K562 (cell line): ENCODE data around the gene MYO5C. TPM values are rescaled to one million over a fixed set of nuclear protein-coding genes. Genes with fewer than 3 reads are reported as not detected.

Experiments
- ATAC-seq: fragments of 200-7000 bp; cut with Tn5 transposase; 3 replicates; pipeline ENCODE4 v1.9.1; 2020; ENCODE audit warnings: moderate library complexity
- BruUV-seq: library from RNA; stranded (reverse); fragments of 400-500 nt; replicated peaks from 2 replicates; lab custom pipeline; 2021; lab: Mats Ljungman, UMichigan
- CTCF ChIA-PET: fragments of 300-600 bp; formaldehyde crosslinking; extraction: SDS; loops from one replicate; lab custom pipeline; 2021; ENCODE audit warnings: low intra/inter-chr PET ratio; lab: Yijun Ruan, JAX
- POLR2A ChIA-PET: fragments of 300-600, 350-650 bp; sonication (Branson Sonifier 250); formaldehyde crosslinking; extraction: SDS; loops from one replicate; lab custom pipeline; 2021; ENCODE audit warnings: antibody characterized with exemption, inconsistent platforms; lab: Yijun Ruan, JAX
- DNase-seq, 4 experiments: peaks; one replicate each; pipeline versions ENCODE4 v3.0.0 to v3.0.0-alpha.2; 2011 to 2018; ENCODE audit warnings: low spot score in 3 of 4, mixed read lengths in 3 of 4; ENCODE audit errors: extremely low read depth in 1 of 4
- FAIRE-seq: peaks from 2 replicates; lab custom pipeline; 2011; peaks lifted over from hg19 to GRCh38; lab: Jason Lieb, UNC
- H2AFZ ChIP-seq: 2 replicates; pipeline ENCODE4 v1.6.0; 2011; ENCODE audit warnings: low read depth, low read length, control low read depth, inconsistent platforms
- H3K27ac ChIP-seq: fragments of 200-600 bp; 3 replicates; pipeline ENCODE4 v1.8.0; 2011; ENCODE audit warnings: low read depth, mild to moderate bottlenecking, control low read depth, inconsistent platforms, low read length, moderate library complexity, mixed read lengths; ENCODE audit errors: extremely low read depth
- H3K27me3 ChIP-seq, 2 experiments: fragments of 300-600 bp in 1 of 2; 2 replicates in 1 of 2; 3 replicates in 1 of 2; pipeline versions ENCODE4 v1.6.0 to v1.8.0; 2011; ENCODE audit warnings: inconsistent platforms in 2 of 2, low read length in 2 of 2, mild to moderate bottlenecking in 1 of 2, mixed read lengths in 1 of 2, moderate library complexity in 1 of 2; ENCODE audit not compliant: control insufficient read depth in 2 of 2, insufficient read depth in 2 of 2
- H3K36me3 ChIP-seq: fragments of 300-600 bp; 3 replicates; pipeline ENCODE4 v1.8.0; 2011; ENCODE audit warnings: mild to moderate bottlenecking, low read length, inconsistent platforms; ENCODE audit not compliant: control insufficient read depth, insufficient read depth
- H3K4me1 ChIP-seq, 2 experiments: fragments of 200-600 bp in 1 of 2; replicated peaks in 1 of 2; 2 replicates in 1 of 2; 3 replicates in 1 of 2; pipeline versions ENCODE4 v1.5.1 to v1.8.0; 2011; ENCODE audit warnings: inconsistent platforms in 2 of 2, low read length in 2 of 2, mild to moderate bottlenecking in 1 of 2, mixed read lengths in 1 of 2, moderate library complexity in 1 of 2; ENCODE audit not compliant: control insufficient read depth in 2 of 2, insufficient read depth in 2 of 2
- H3K4me2 ChIP-seq: 2 replicates; pipeline ENCODE4 v1.6.1; 2011; ENCODE audit warnings: low read length, control low read depth, inconsistent platforms, mixed read lengths; ENCODE audit not compliant: insufficient read depth
- H3K4me3 ChIP-seq: fragments of 200-600 bp; sonication (generic), shearing (Covaris generic); 2 replicates; pipeline ENCODE4 v1.5.1; 2016; ENCODE audit warnings: control low read depth, inconsistent platforms
- H3K79me2 ChIP-seq: fragments of 200-600 bp; 3 replicates; pipeline ENCODE4 v1.8.0; 2011; ENCODE audit warnings: low read length, inconsistent platforms; ENCODE audit not compliant: control insufficient read depth, insufficient read depth
- H3K9ac ChIP-seq, 2 experiments: 2 replicates each; pipeline versions ENCODE4 v1.6.0 to v1.6.1; 2011; ENCODE audit warnings: low read depth in 2 of 2, low read length in 2 of 2, control low read depth in 1 of 2, inconsistent platforms in 1 of 2, mild to moderate bottlenecking in 1 of 2, mixed read lengths in 1 of 2; ENCODE audit not compliant: insufficient read depth in 1 of 2
- H3K9me1 ChIP-seq: one replicate; pipeline ENCODE4 v1.6.0; 2011; ENCODE audit warnings: inconsistent platforms, mild to moderate bottlenecking, low read length, moderate library complexity; ENCODE audit not compliant: control insufficient read depth, insufficient read depth
- H3K9me3 ChIP-seq: replicated peaks from 2 replicates; pipeline ENCODE4 v1.5.1; 2011; ENCODE audit warnings: low read depth, low read length, inconsistent platforms; ENCODE audit not compliant: control insufficient read depth, insufficient read depth
- H4K20me1 ChIP-seq: replicated peaks from 2 replicates; pipeline ENCODE4 v1.6.1; 2011; ENCODE audit warnings: low read length, inconsistent platforms, mixed read lengths; ENCODE audit not compliant: control insufficient read depth, insufficient read depth
- ATF3 ChIP-seq, 2 experiments: fragments of 450-650 bp in 1 of 2; sonication (generic) in 1 of 2; formaldehyde crosslinking in 1 of 2; IDR thresholded peaks in 1 of 2; conservative IDR thresholded peaks in 1 of 2; 2 replicates each; pipeline versions ENCODE4 v1.6.1 to v1.8.1; 2016 to 2023; ENCODE audit warnings: mild to moderate bottlenecking in 2 of 2, moderate library complexity in 2 of 2, inconsistent platforms in 1 of 2, missing genetic modification reagents in 1 of 2
- ATF4 ChIP-seq: fragments of 450-650 bp; formaldehyde crosslinking; IDR thresholded peaks from 2 replicates; pipeline ENCODE4 v1.4.0; 2022; ENCODE audit warnings: mild to moderate bottlenecking, moderate library complexity
- CBFA2T3 ChIP-seq: fragments of 450-650 bp; IDR thresholded peaks from 2 replicates; pipeline ENCODE4 v1.6.1; 2017
- CBFB ChIP-seq: sonication (generic); formaldehyde crosslinking; IDR thresholded peaks from 2 replicates; pipeline ENCODE4 v1.4.0; 2020; ENCODE audit warnings: mild to moderate bottlenecking, missing genetic modification reagents
- ELF4 ChIP-seq: fragments of 450-650 bp; formaldehyde crosslinking; IDR thresholded peaks from 2 replicates; pipeline ENCODE4 v1.4.0; 2022; ENCODE audit warnings: missing genetic modification characterization
- FOXJ2 ChIP-seq: fragments of 200-800 bp; sonication (Bioruptor generic); IDR thresholded peaks from 2 replicates; pipeline ENCODE4 v1.6.1; 2016; ENCODE audit warnings: missing genetic modification characterization, missing compliant biosample characterization
- GTF3C2 ChIP-seq: IDR thresholded peaks from 3 replicates; pipeline ENCODE4 v1.6.1; 2011; ENCODE audit warnings: borderline replicate concordance, mild to moderate bottlenecking, moderate library complexity; ENCODE audit not compliant: insufficient read length; ENCODE audit errors: extremely low read depth
- MECOM ChIP-seq: fragments of 250-450 bp; sonication (Bioruptor Pico); IDR thresholded peaks from 2 replicates; pipeline ENCODE4 v1.8.0; 2022; ENCODE audit warnings: inconsistent platforms
- NCOR1 ChIP-seq: fragments of 450-650 bp; IDR thresholded peaks from 2 replicates; pipeline ENCODE4 v1.6.1; 2016; ENCODE audit warnings: mild to moderate bottlenecking, moderate library complexity
- PRMT5 ChIP-seq: sonication (generic); formaldehyde crosslinking; IDR thresholded peaks from 2 replicates; pipeline ENCODE4 v1.5.0; 2020; ENCODE audit warnings: missing genetic modification reagents
- RBM17 ChIP-seq: fragments of 200-400 bp; formaldehyde crosslinking; IDR thresholded peaks from 2 replicates; pipeline ENCODE4 v1.6.1; 2017; ENCODE audit warnings: low read depth, mild to moderate bottlenecking, low read length, borderline replicate concordance
- RBM34 ChIP-seq: fragments of 200-400 bp; formaldehyde crosslinking; IDR thresholded peaks from 2 replicates; pipeline ENCODE4 v1.6.1; 2018; ENCODE audit warnings: low read length, borderline replicate concordance; ENCODE audit not compliant: insufficient read depth
- RUNX1 ChIP-seq: sonication (generic); IDR thresholded peaks from 2 replicates; pipeline ENCODE4 v1.6.1; 2016; ENCODE audit warnings: antibody characterized with exemption, low read depth
- TCF7L2 ChIP-seq: fragments of 150-350 bp; IDR thresholded peaks from 2 replicates; pipeline ENCODE4 v1.6.1; 2016; ENCODE audit warnings: low read depth, mild to moderate bottlenecking, low read length, moderate library complexity
- ZC3H11A ChIP-seq: IDR thresholded peaks from 2 replicates; pipeline ENCODE4 v1.6.1; 2012; ENCODE audit warnings: low read depth, low read length, improper control_type of control experiment
- ZNF212 ChIP-seq: fragments of 450-650 bp; formaldehyde crosslinking; IDR thresholded peaks from 2 replicates; pipeline ENCODE4 v1.4.0; 2020; ENCODE audit warnings: mild to moderate bottlenecking
- ZNF239 ChIP-seq: fragments of 250-450 bp; sonication (Bioruptor Pico); IDR thresholded peaks from 2 replicates; pipeline ENCODE4 v1.4.0; 2020; ENCODE audit warnings: mild to moderate bottlenecking
- ZNF277 ChIP-seq: fragments of 250-450 bp; sonication (Bioruptor Pico); IDR thresholded peaks from 2 replicates; pipeline ENCODE4 v1.8.0; 2022; ENCODE audit warnings: inconsistent platforms, mild to moderate bottlenecking, moderate library complexity, borderline replicate concordance
- WGBS: fragments of 100-300 bp; shearing (Covaris generic); methylation state at CpG from one replicate; pipeline ENCODE4 v1.1.6; 2016; ENCODE audit warnings: low coverage, mixed read lengths; ENCODE audit not compliant: insufficient coverage; ENCODE audit errors: missing lambda C conversion rate; 5-methylcytosine and 5-hydroxymethylcytosine counted together
- in situ Hi-C: fragments of 300-500 bp; cut with MboI; formaldehyde crosslinking; loops from 4 replicates; pipeline ENCODE4 v1.15.0; 2018; ENCODE audit warnings: inconsistent platforms, mixed read lengths
- intact Hi-C: fragments of 100-400 bp; cut with micrococcal nuclease; formaldehyde crosslinking; loops from 2 replicates; pipeline ENCODE4 v1.14.2; 2022
- polyA plus RNA-seq, 8 experiments: library from polyadenylated mRNA; depleted of rRNA in 4 of 8; stranded (reverse) in 5 of 8; unstranded in 3 of 8; fragments of >200 nt; fragmentation: Nextera tagmentation in 2 of 8; fragmentation: Illumina TruSeq in 1 of 8; extraction: Ambion mirVana in 2 of 8; extraction: Trizol in 1 of 8; gene quantifications; 2 replicates each; pipeline versions ENCODE4 v1.2.1 to v1.2.3, GENCODE V29; 2011 to 2014; ENCODE audit warnings: inconsistent platforms in 1 of 8, missing spikeins in 1 of 8
- total RNA-seq, 7 experiments: library from RNA; depleted of rRNA in 6 of 7; stranded (reverse); fragments of >200 nt in 6 of 7; fragmentation: Illumina TruSeq in 2 of 7; extraction: Trizol in 2 of 7; gene quantifications; 2 replicates each; pipeline versions ENCODE4 v1.2.1 to v1.2.3, GENCODE V29; 2011 to 2021; ENCODE audit warnings: low replicate concordance in 1 of 7

Gene MYO5C
- total and polyA plus RNA-seq, 9 of the 15 experiments (the other 6 are each of a cell fraction or from before 2014, with no cell fraction given), result 0.01 to 0.24 TPM; not detected in 7

GRCh38 chr15:52257734-52258062 lies 37.9 kb downstream of the MYO5C start:
- no peak overlapping the region for H3K4me2 ChIP-seq
- H3K4me1 ChIP-seq, result no peaks in the 10 kb centered on the region; a peak in 1 of 5 replicates
- POLR2A ChIA-PET, result interaction anchor here (1.3 kb wide), 1 partner anchor 478 kb away, joined by 3 read pairs; no protein-coding TSS in a partner anchor
- H3K27me3 ChIP-seq, result peaks cover 13 to 42% of the 10 kb centered on the region in 2 experiments; a peak in 4 of 5 replicates
- no peak overlapping the region for H2AFZ ChIP-seq
- no peak overlapping the region for H3K27ac ChIP-seq
- H3K9ac ChIP-seq, result no peak overlapping the region
- H3K9me3 ChIP-seq, result no peaks in the 10 kb centered on the region
- in situ Hi-C loops, result loop anchor here (25.0 kb wide), 1 partner anchor 930 kb away; no protein-coding TSS in a partner anchor
- intact Hi-C loops, result loop anchor here (5.0 to 10.0 kb wide), 2 partner anchors 75 to 207 kb away; no protein-coding TSS in a partner anchor
- H3K4me3 ChIP-seq, result no peak overlapping the region
- ATAC-seq, result no peak
- WGBS, result 0% methylated on average over 5 of the region's 5 CpGs
- no TSS peak for BruUV-seq
- H3K9me1 ChIP-seq, result no peaks in the 10 kb centered on the region
- H3K79me2 ChIP-seq, result no peaks in the 10 kb centered on the region
- FAIRE-seq, result no peak
- H3K36me3 ChIP-seq, result no peaks in the 10 kb centered on the region
- no peak for DNase-seq
- peaks cover 5% of the 10 kb centered on the region; the same call in 1 of the 2 replicates for H4K20me1 ChIP-seq
- CTCF ChIA-PET, result interaction anchor here (0.9 kb wide), 1 partner anchor 478 kb away, joined by 5 read pairs; no protein-coding TSS in a partner anchor
- TF ChIP-seq ATF3 (IDR thresholded peaks at IDR 0.05), result no peak
- no peak for TF ChIP-seq ATF3 (CRISPR knock-in tag; conservative IDR thresholded peaks at IDR 0.05)
- TF ChIP-seq CBFB (CRISPR knock-in tag), result no peak
- TF ChIP-seq PRMT5 (CRISPR knock-in tag), result no peak
- TF ChIP-seq RBM17, result no peak
- TF ChIP-seq ZC3H11A, result no peak
- no peak for TF ChIP-seq RUNX1
- TF ChIP-seq RBM34, result no peak
- TF ChIP-seq NCOR1, result no peak
- no peak for TF ChIP-seq ZNF239 (CRISPR knock-in tag)
- no peak for TF ChIP-seq ZNF212
- TF ChIP-seq ATF4 (CRISPR knock-in tag), result no peak
- no peak for TF ChIP-seq GTF3C2
- TF ChIP-seq ELF4 (CRISPR knock-in tag), result no peak
- TF ChIP-seq TCF7L2, result no peak
- no peak for TF ChIP-seq CBFA2T3
- no peak for TF ChIP-seq MECOM (CRISPR knock-in tag)
- TF ChIP-seq ZNF277 (CRISPR knock-in tag), result no peak
- no peak for TF ChIP-seq FOXJ2 (tag)
